Pulmonary artery endothelial cell (primary cell): ENCODE results near the gene ATP6V0D1. TPM values are rescaled to one million over a fixed set of nuclear protein-coding genes. Genes with fewer than 3 reads are reported as not detected.
"Not testable (repeated sequence)": the region's sequence is repeated elsewhere in the genome, so short reads cannot be mapped to it uniquely, and the experiment has no call there.

ENCODE experiments used
- DNase-seq: peaks from one replicate; pipeline ENCODE4 v3.0.0-alpha.2; 2011; ENCODE audit warnings: low read depth, low spot score
- total RNA-seq: library from RNA; depleted of rRNA; stranded (reverse); fragments of >200 nt; gene quantifications from 2 replicates; pipeline ENCODE4 v1.2.3, GENCODE V29; 2014

ATP6V0D1 gene
- total RNA-seq = 82.2 and 91.8 TPM in 2 replicates

DNA sequence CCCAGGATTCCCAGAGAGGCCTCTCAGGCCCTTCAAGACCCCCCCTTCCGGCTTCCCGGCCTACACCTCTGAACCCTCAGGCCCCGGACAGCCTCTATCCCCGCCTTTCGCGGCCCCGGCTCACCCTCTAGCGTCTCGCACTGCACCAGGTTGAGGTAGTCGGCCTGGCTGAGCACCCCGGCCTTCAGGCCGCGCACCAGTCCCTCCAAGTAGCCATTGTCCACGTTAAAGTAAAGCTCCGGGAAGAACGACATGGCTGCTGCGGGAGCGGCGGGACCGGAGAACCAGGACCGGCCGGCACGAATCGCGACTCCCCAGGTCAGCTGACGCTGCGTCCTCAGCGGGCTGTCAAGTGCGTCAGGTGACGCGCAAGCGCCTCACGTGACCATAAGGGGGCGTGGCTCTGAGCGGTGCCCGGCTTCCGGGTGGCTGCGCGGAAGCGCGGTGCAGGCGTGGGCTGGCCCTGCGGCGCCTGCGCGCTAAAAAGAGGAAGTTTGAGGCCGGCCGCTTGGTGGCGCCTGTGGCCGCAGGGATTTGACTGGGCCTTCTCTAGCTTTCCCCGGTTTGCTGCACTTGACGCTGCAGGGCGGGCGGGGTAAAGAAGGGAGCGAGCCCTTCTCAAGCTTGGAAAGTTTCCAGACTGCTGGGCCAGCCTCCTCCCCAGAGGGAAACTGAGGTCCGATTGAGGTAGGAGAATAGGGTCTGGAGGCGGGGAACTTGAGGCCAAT is at the start of gene ATP6V0D1:
Gene ATP6V0D1, minus strand, starts transcription at position 325 of the 728 bp plus-strand sequence. Its CDS starts 71 bp downstream, at position 254.
- peak; percentile 93 for DNase-seq

- DNase-seq = no peak
Measured at GRCh38 chr16:67530013-67530939, 49.3 kb upstream of the ATP6V0D1 start.

DNA sequence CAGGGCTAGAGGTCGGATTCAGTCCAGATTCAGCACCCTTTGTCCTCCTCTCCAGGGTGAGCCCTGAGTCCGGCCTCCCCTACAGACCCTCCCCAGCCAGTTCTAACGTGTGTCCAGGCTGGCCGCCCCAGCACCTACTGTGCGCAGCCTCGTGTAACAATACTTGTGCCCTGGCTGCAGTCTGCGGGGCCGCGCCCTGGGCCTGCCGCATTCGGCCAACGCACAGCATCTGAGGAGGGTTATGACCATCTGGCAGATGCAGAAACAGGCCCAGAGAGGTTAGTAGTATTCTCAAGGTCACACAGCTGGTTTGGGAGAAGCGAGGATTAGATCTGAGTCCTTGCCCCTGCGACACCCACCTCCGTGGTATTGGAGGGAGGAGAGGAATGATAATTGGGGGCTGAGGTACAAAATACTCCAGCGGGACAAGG is 48.6 kb upstream of the ATP6V0D1 start:
- no peak for DNase-seq

GRCh38 chr16:67528870-67529581 is 48.1 kb upstream of the ATP6V0D1 start:
- no peak for DNase-seq

- DNase-seq = no peak
Measured at GRCh38 chr16:67528222-67528869, 47.4 kb upstream of the ATP6V0D1 start, which contains the start of gene RIPOR1. RIPOR1 (plus strand) TSS chr16:67528829; CDS start chr16:67538447, 9,618 bp downstream.

DNA sequence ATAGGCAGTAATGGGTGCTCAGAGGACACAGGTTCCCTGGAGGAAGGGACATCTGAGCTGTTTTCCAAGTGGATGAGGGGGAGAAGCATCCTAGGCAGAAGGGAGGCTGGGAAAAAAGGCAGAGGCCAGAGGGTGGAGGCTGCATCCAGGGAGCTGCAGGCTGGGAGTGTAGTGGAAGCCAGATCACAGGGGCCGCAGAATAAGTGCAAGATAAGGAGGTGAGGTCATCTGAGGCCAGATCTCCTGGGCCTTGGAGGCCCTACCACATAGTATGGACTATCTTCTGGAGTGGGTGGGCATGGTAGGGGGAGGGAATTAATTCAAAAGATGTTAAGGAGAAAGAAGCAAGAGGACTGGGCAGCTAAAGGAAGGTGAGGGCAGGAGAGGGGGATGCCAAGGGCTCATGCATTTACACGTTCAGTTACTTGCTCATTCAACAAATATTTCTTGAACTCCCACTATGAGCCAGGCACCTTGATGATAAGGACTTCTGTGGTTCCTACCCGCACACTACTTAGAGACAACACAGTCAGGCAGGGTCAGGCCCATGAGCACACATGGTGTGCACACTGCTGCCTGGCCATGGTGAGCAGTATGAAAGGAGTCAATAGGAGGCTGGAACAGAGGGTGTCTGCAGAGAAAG is 45.3 kb upstream of the ATP6V0D1 start:
- DNase-seq = no peak

DNA sequence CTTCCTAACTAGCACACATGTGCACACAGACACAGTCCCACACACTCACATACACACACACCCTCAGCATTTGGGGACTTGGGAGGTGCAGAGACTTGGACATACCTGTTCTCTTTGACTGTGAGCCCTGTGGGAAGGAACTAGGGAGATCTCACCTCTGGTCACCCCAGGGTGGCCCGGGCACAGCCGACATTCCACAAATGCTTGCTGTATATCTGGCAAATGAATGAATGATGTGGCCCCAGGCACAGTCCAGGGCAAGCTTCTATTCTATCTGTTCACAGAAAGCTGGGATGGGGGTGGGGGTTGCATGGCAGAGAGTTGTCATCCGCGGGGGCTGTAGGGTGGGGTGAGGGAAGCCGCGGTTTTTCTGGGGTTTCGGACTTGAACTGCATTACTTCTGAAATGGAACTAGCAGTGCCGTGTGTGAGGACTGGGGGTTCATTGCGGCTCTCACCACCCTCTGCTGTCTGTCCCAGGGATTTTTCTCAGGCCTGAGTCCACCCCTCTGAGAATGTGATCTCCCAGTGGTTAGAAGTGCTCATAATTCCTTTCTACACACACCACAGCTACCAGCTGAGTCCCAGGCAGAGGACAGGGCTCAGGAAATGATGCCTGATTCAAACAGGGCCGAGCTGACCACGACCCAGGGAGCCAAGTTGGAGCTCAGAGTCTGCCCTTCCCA is 44.4 kb upstream of the ATP6V0D1 start:
- DNase-seq = no peak

GRCh38 chr16:67521095-67521804 is 40.3 kb upstream of the ATP6V0D1 start:
- DNase-seq = peak; percentile 89

DNA sequence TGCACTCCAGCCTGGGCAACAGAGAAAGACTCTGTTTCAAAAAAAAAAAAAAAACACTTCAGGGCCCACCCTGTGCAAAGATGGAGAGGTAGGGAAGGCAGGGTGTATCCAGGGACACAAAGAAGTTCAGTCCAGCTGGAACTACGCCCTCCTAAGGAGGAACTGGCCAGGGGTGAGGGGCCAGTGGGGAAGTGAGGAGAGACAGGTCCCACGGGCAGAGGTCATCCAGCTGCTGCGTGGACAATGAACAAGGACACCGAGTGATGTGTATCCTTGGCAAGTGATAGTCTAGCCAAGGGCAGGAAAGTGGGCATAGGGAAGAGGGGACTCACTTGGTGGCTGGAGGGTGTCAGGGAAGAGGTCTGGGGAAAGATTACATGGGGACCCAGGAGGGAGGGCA is 38.3 kb upstream of the ATP6V0D1 start:
- no peak for DNase-seq

DNA sequence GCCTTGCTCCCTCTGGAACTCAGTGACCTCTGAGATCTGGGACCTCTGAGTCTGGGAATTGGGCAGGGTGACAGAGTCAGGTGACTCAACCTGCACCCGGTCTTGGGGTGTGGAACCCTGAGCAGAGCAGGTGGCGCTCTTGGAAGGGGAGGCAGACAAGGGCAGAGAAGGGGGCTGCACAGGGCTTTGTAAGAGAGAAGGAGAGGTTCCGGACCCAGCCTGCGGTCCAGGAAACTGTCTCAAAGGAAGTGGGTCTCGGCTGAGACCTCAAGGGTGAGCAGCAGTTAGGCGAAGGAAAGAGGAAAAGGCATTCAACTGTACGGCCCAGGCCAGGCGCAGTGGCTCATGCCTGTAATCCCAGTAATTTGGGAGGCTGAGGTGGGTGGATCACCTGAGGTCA is 37.7 kb upstream of the ATP6V0D1 start:
- no peak for DNase-seq

DNA sequence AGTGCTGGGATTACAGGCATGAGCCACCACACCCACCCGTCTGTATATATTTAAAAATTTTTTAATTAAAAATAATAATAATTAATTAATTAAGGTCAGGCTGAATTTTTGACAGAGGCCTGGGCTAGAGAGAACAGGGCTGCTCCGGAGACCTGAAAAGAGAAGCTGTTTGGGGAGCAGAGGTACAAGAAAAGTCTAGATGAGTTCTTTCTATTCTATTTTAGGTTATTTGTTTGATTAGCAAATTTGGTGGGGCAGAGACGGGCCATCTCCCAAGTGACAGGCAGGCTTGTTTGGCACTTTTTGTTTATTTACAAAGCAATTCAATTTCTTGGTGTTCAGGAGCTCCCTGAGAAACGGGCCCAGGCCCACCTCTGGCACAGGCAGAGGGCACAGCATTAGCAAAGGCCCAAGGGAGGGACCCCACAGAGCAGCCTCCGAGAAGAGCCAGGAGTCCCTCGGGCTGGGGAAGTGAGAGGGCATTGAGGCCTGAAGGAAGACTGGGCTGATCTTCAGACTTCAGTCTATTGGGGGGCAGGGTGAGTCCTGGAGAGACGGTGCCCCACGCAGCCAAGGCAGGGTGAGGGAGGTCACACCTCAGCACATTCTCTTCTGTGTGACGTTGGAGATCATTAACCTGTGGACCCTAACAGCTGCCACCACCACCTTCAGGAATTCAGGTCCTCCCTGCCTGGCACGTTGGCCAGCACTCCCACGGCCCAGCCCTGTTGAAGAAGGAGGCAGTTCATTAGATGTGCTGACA is 36.9 kb upstream of the ATP6V0D1 start:
- no peak for DNase-seq

- no peak for DNase-seq
Measured at GRCh38 chr16:67517155-67517445, 36.1 kb upstream of the ATP6V0D1 start.

- DNase-seq = peak; percentile 39
Measured at GRCh38 chr16:67516296-67517154, 35.6 kb upstream of the ATP6V0D1 start.

- DNase-seq = peak; percentile 49
Measured at GRCh38 chr16:67514382-67514828, 33.4 kb upstream of the ATP6V0D1 start.

- DNase-seq = not testable (repeated sequence)
Measured at GRCh38 chr16:67513892-67514291, 32.9 kb upstream of the ATP6V0D1 start.

GRCh38 chr16:67509016-67509415 is 28.1 kb upstream of the ATP6V0D1 start:
- DNase-seq = no peak

- no peak for DNase-seq
Measured at GRCh38 chr16:67506468-67506867, 25.5 kb upstream of the ATP6V0D1 start.
